Ascending aorta (tissue), 2 donors: ENCODE data around the gene PKD1. TPM values are rescaled to one million over a fixed set of nuclear protein-coding genes. Genes with fewer than 3 reads are reported as not detected.
"Not testable (repeated sequence)": the region's sequence is repeated elsewhere in the genome, so short reads cannot be mapped to it uniquely, and the experiment has no call there.

Experiments
- DNase-seq, 2 donors: peaks; one replicate each; pipeline ENCODE4 v3.0.0-alpha.2; 2019; ENCODE audit warnings: low spot score in 2 of 2
- H3K27ac ChIP-seq, 2 donors: fragments of 200-600 bp; sonication (generic); one replicate each; pipeline ENCODE4 v1.5.1; 2016 to 2017; ENCODE audit warnings: mild to moderate bottlenecking in 1 of 2
- H3K27me3 ChIP-seq: fragments of 200-600 bp; sonication (generic); one replicate; pipeline ENCODE4 v1.5.1; 2017
- H3K36me3 ChIP-seq, 2 donors: fragments of 200-600 bp; sonication (generic); one replicate each; pipeline ENCODE4 v1.5.1; 2016
- H3K4me1 ChIP-seq, 2 donors: fragments of 200-600 bp; sonication (generic); one replicate each; pipeline ENCODE4 v1.5.1; 2016 to 2017; ENCODE audit warnings: mild to moderate bottlenecking in 1 of 2
- H3K4me3 ChIP-seq, 2 donors: fragments of 200-600 bp; sonication (generic); one replicate each; pipeline ENCODE4 v1.5.1; 2016 to 2017; ENCODE audit warnings: mild to moderate bottlenecking in 1 of 2
- H3K9me3 ChIP-seq, 2 donors: fragments of 200-600 bp; sonication (generic); one replicate each; pipeline ENCODE4 v1.5.1; 2016
- CTCF ChIP-seq, 3 experiments: fragments of 200-600 bp in 2 of 3; fragments of 450-650 bp in 1 of 3; sonication (generic) in 2 of 3; IDR thresholded peaks; one replicate each; pipeline ENCODE4 v1.5.1; 2016 to 2019; ENCODE audit warnings: antibody characterized with exemption in 3 of 3, mild to moderate bottlenecking in 1 of 3, moderate library complexity in 1 of 3
- intact Hi-C: fragments of 100-400 bp; cut with DNase I; formaldehyde crosslinking; loops from one replicate; pipeline ENCODE4 v1.15.1; 2023
- total RNA-seq: library from RNA; depleted of rRNA; stranded (reverse); fragments of >200 nt; gene quantifications from one replicate; pipeline ENCODE4 v1.1.0, GENCODE V29; 2016

The PKD1 gene
- total RNA-seq, 1 donor from 2014 or later: 551 TPM

- intact Hi-C loops, H3K9me3 ChIP-seq, H3K27ac ChIP-seq, DNase-seq, H3K4me1 ChIP-seq, H3K4me3 ChIP-seq, H3K27me3 ChIP-seq: not testable (repeated sequence)
- H3K36me3 ChIP-seq: peaks cover 81 to 87% of the 10 kb centered on the region in 2 donors
Observed at GRCh38 chr16:2106211-2106610, 29.5 kb downstream of the PKD1 start.

- H3K4me3 ChIP-seq, H3K27me3 ChIP-seq, H3K4me1 ChIP-seq, H3K27ac ChIP-seq, DNase-seq, H3K9me3 ChIP-seq, intact Hi-C loops: not testable (repeated sequence)
- peaks cover 81 to 87% of the 10 kb centered on the region in 2 donors for H3K36me3 ChIP-seq
Observed at GRCh38 chr16:2105769-2106168, 29.9 kb downstream of the PKD1 start.

GRCh38 chr16:2105291-2105690 lies 30.4 kb downstream of the PKD1 start:
- H3K36me3 ChIP-seq: peaks cover 81 to 87% of the 10 kb centered on the region in 2 donors
- intact Hi-C loops, H3K9me3 ChIP-seq, H3K27me3 ChIP-seq, H3K4me1 ChIP-seq, H3K4me3 ChIP-seq, DNase-seq, H3K27ac ChIP-seq: not testable (repeated sequence)

- H3K36me3 ChIP-seq: peaks cover 81 to 87% of the 10 kb centered on the region in 2 donors
- H3K27me3 ChIP-seq, H3K4me3 ChIP-seq, H3K9me3 ChIP-seq, DNase-seq, intact Hi-C loops, H3K4me1 ChIP-seq, H3K27ac ChIP-seq: not testable (repeated sequence)
Observed at GRCh38 chr16:2104464-2104863, 31.2 kb downstream of the PKD1 start.

- no peaks in the 10 kb centered on the region for H3K27me3 ChIP-seq
- no peaks in the 10 kb centered on the region for H3K9me3 ChIP-seq
- H3K4me3 ChIP-seq: no peak overlapping the region
- TF ChIP-seq CTCF (IDR thresholded peaks at IDR 0.05): no peak
- intact Hi-C loops: no loop called here
- no peaks in the 10 kb centered on the region for H3K4me1 ChIP-seq
- DNase-seq: no peak
- no peak overlapping the region for H3K27ac ChIP-seq
- peaks cover 76 to 77% of the 10 kb centered on the region in 2 donors for H3K36me3 ChIP-seq
Observed at GRCh38 chr16:2102471-2102870, 33.2 kb downstream of the PKD1 start.

GRCh38 chr16:2101581-2101980 lies 34.1 kb downstream of the PKD1 start:
- H3K4me3 ChIP-seq, H3K4me1 ChIP-seq, intact Hi-C loops, DNase-seq, H3K27ac ChIP-seq, H3K9me3 ChIP-seq, H3K27me3 ChIP-seq: not testable (repeated sequence)
- H3K36me3 ChIP-seq: peaks cover 77% of the 10 kb centered on the region in 2 donors

GRCh38 chr16:2097689-2098088 lies 38.0 kb downstream of the PKD1 start:
- H3K27me3 ChIP-seq, DNase-seq, intact Hi-C loops, H3K9me3 ChIP-seq, H3K4me1 ChIP-seq, H3K4me3 ChIP-seq, H3K27ac ChIP-seq: not testable (repeated sequence)
- peaks cover 88 to 89% of the 10 kb centered on the region in 2 donors for H3K36me3 ChIP-seq

- TF ChIP-seq CTCF (IDR thresholded peaks at IDR 0.05): no peak
- no peak overlapping the region for H3K4me3 ChIP-seq
- no peak overlapping the region for H3K27ac ChIP-seq
- intact Hi-C loops: no loop called here
- DNase-seq: no peak
- H3K9me3 ChIP-seq: no peaks in the 10 kb centered on the region
- no peaks in the 10 kb centered on the region for H3K4me1 ChIP-seq
- no peaks in the 10 kb centered on the region for H3K27me3 ChIP-seq
- H3K36me3 ChIP-seq: peaks cover 88 to 91% of the 10 kb centered on the region in 2 donors
Observed at GRCh38 chr16:2096853-2097595, 38.7 kb downstream of the PKD1 start.
